ENCODE data around the gene CXCL14. TPM values are rescaled to one million over a fixed set of nuclear protein-coding genes. Genes with fewer than 3 reads are reported as not detected.

Gene CXCL14
- total and polyA plus RNA-seq, 2 of the 13 experiments (the other 11 are each of a cell fraction or from before 2014, with no cell fraction given): not detected

GRCh38 chr5:135551593-135552447 is 27.0 kb downstream of the CXCL14 start (continued):
- TF ChIP-seq, protein P1, sequence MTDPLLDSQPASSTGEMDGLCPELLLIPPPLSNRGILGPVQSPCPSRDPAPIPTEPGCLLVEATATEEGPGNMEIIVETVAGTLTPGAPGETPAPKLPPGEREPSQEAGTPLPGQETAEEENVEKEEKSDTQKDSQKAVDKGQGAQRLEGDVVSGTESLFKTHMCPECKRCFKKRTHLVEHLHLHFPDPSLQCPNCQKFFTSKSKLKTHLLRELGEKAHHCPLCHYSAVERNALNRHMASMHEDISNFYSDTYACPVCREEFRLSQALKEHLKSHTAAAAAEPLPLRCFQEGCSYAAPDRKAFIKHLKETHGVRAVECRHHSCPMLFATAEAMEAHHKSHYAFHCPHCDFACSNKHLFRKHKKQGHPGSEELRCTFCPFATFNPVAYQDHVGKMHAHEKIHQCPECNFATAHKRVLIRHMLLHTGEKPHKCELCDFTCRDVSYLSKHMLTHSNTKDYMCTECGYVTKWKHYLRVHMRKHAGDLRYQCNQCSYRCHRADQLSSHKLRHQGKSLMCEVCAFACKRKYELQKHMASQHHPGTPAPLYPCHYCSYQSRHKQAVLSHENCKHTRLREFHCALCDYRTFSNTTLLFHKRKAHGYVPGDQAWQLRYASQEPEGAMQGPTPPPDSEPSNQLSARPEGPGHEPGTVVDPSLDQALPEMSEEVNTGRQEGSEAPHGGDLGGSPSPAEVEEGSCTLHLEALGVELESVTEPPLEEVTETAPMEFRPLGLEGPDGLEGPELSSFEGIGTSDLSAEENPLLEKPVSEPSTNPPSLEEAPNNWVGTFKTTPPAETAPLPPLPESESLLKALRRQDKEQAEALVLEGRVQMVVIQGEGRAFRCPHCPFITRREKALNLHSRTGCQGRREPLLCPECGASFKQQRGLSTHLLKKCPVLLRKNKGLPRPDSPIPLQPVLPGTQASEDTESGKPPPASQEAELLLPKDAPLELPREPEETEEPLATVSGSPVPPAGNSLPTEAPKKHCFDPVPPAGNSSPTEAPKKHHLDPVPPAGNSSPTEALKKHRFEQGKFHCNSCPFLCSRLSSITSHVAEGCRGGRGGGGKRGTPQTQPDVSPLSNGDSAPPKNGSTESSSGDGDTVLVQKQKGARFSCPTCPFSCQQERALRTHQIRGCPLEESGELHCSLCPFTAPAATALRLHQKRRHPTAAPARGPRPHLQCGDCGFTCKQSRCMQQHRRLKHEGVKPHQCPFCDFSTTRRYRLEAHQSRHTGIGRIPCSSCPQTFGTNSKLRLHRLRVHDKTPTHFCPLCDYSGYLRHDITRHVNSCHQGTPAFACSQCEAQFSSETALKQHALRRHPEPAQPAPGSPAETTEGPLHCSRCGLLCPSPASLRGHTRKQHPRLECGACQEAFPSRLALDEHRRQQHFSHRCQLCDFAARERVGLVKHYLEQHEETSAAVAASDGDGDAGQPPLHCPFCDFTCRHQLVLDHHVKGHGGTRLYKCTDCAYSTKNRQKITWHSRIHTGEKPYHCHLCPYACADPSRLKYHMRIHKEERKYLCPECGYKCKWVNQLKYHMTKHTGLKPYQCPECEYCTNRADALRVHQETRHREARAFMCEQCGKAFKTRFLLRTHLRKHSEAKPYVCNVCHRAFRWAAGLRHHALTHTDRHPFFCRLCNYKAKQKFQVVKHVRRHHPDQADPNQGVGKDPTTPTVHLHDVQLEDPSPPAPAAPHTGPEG (CRISPR knock-in tag; IDR thresholded peaks at IDR 0.05): no peak
- TF ChIP-seq CENPX (CRISPR knock-in tag; IDR thresholded peaks at IDR 0.05) (no peak), ZSCAN25 (CRISPR knock-in tag; IDR thresholded peaks at IDR 0.05) (no peak), CEBPB (IDR thresholded peaks at IDR 0.05; ENCODE audit: borderline replicate concordance, low read depth, low read length) (no peak), SRSF1 (optimal IDR thresholded peaks at IDR 0.05; ENCODE audit: low read depth, low read length) (no peak), SMAD9 (CRISPR knock-in tag; IDR thresholded peaks at IDR 0.05) (no peak), HMGXB4 (CRISPR knock-in tag; IDR thresholded peaks at IDR 0.05; ENCODE audit: borderline replicate concordance in 1 of 2, low read depth in 1 of 2) (0 out of 4 replicates have a peak, but pooled peaks of 1 of the 2 experiments have one; percentile 21), MAF1 (CRISPR knock-in tag; IDR thresholded peaks at IDR 0.05; ENCODE audit: borderline replicate concordance) (no peak), KDM2A (CRISPR knock-in tag; IDR thresholded peaks at IDR 0.05; ENCODE audit: borderline replicate concordance, low read depth) (peak; percentile 56; the same call in 1 of the 2 replicates), SMAD3 (CRISPR knock-in tag; IDR thresholded peaks at IDR 0.05) (0 out of 2 replicates have a peak, but pooled peaks have one; percentile 20), ZNF784 (CRISPR knock-in tag; IDR thresholded peaks at IDR 0.05; ENCODE audit: borderline replicate concordance) (no peak), MED1 (CRISPR knock-in tag; IDR thresholded peaks at IDR 0.05) (no peak), PHF8 (CRISPR knock-in tag; IDR thresholded peaks at IDR 0.05) (no peak), ZBTB8A (CRISPR knock-in tag; IDR thresholded peaks at IDR 0.05; ENCODE audit: borderline replicate concordance, low read depth) (no peak), RAD21 (CRISPR knock-in tag; IDR thresholded peaks at IDR 0.05) (peak; percentile 84), DR1 (CRISPR knock-in tag; IDR thresholded peaks at IDR 0.05) (no peak)
- TF ChIP-seq, protein P2, sequence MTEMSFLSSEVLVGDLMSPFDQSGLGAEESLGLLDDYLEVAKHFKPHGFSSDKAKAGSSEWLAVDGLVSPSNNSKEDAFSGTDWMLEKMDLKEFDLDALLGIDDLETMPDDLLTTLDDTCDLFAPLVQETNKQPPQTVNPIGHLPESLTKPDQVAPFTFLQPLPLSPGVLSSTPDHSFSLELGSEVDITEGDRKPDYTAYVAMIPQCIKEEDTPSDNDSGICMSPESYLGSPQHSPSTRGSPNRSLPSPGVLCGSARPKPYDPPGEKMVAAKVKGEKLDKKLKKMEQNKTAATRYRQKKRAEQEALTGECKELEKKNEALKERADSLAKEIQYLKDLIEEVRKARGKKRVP (CRISPR knock-in tag; IDR thresholded peaks at IDR 0.05): no peak

Data from HepG2 (cell line).